Mesenchymal stem cell (in vitro differentiated cells and primary cell): ENCODE results near the gene STX4.

Experiments
- DNase-seq: peaks from one replicate; pipeline ENCODE4 v3.0.0-alpha.2; 2013
- H2AFZ ChIP-seq: one replicate; pipeline ENCODE4 v1.6.1; 2013; ENCODE audit warnings: low read depth, mild to moderate bottlenecking, control low read depth, inconsistent platforms, low read length, moderate library complexity
- H2AK5ac ChIP-seq: 2 replicates; pipeline ENCODE4 v1.6.1; 2013; ENCODE audit warnings: low read length, moderate library complexity, mild to moderate bottlenecking, inconsistent platforms; ENCODE audit not compliant: severe bottlenecking
- H2BK120ac ChIP-seq: one replicate; pipeline ENCODE4 v1.6.1; 2013; ENCODE audit warnings: low read depth, mild to moderate bottlenecking, inconsistent platforms, low read length, moderate library complexity
- H2BK12ac ChIP-seq, 2 experiments: one replicate each; pipeline ENCODE4 v1.6.1; 2013; ENCODE audit warnings: inconsistent platforms in 2 of 2, low read length in 2 of 2, mild to moderate bottlenecking in 2 of 2, moderate library complexity in 2 of 2, control low read depth in 1 of 2
- H2BK15ac ChIP-seq: one replicate; pipeline ENCODE4 v1.6.1; 2013; ENCODE audit warnings: mild to moderate bottlenecking, low read depth, inconsistent platforms; ENCODE audit not compliant: poor library complexity, severe bottlenecking
- H2BK5ac ChIP-seq: 2 replicates; pipeline ENCODE4 v1.6.1; 2013; ENCODE audit warnings: low read depth, mild to moderate bottlenecking, low read length, control low read depth, inconsistent platforms; ENCODE audit not compliant: poor library complexity, severe bottlenecking
- H3K14ac ChIP-seq, 2 experiments: one replicate each; pipeline ENCODE4 v1.6.1; 2013; ENCODE audit warnings: inconsistent platforms in 2 of 2, low read length in 2 of 2, control low read depth in 1 of 2, mild to moderate bottlenecking in 1 of 2, moderate library complexity in 1 of 2
- H3K18ac ChIP-seq, 2 experiments: one replicate each; pipeline ENCODE4 v1.6.1; 2013; ENCODE audit warnings: inconsistent platforms in 2 of 2, low read length in 2 of 2, control low read depth in 1 of 2, low read depth in 1 of 2, mild to moderate bottlenecking in 1 of 2
- H3K23ac ChIP-seq, 2 experiments: one replicate each; pipeline ENCODE4 v1.6.1; 2013; ENCODE audit warnings: inconsistent platforms in 2 of 2, low read length in 2 of 2, mild to moderate bottlenecking in 2 of 2, moderate library complexity in 2 of 2, control low read depth in 1 of 2
- H3K27ac ChIP-seq: 2 replicates; pipeline ENCODE4 v1.5.1; 2013; ENCODE audit warnings: mild to moderate bottlenecking, moderate library complexity, low read length, control low read depth, inconsistent platforms; ENCODE audit not compliant: poor library complexity, severe bottlenecking
- H3K27me3 ChIP-seq, 2 experiments: 2 replicates each; pipeline versions ENCODE4 v1.6.1 to v1.7.0; 2013; ENCODE audit warnings: low read length in 2 of 2, mild to moderate bottlenecking in 2 of 2, moderate library complexity in 2 of 2, control low read depth in 1 of 2, inconsistent platforms in 1 of 2; ENCODE audit not compliant: control insufficient read depth in 1 of 2, insufficient read depth in 1 of 2
- H3K36me3 ChIP-seq, 2 experiments: 2 replicates each; pipeline versions ENCODE4 v1.6.1 to v1.7.0; 2013; ENCODE audit warnings: low read length in 2 of 2, control low read depth in 1 of 2, inconsistent platforms in 1 of 2, low read depth in 1 of 2, mild to moderate bottlenecking in 1 of 2; ENCODE audit not compliant: insufficient read depth in 2 of 2, control insufficient read depth in 1 of 2
- H3K4ac ChIP-seq, 2 experiments: one replicate each; pipeline ENCODE4 v1.6.1; 2013; ENCODE audit warnings: inconsistent platforms in 2 of 2, low read length in 2 of 2, mild to moderate bottlenecking in 2 of 2, moderate library complexity in 2 of 2, control low read depth in 1 of 2, low read depth in 1 of 2
- H3K4me1 ChIP-seq: 2 replicates; pipeline ENCODE4 v1.6.1; 2013; ENCODE audit warnings: low read depth, low read length, control low read depth; ENCODE audit not compliant: control insufficient read depth, insufficient read depth
- H3K4me2 ChIP-seq: 2 replicates; pipeline ENCODE4 v1.6.1; 2013; ENCODE audit warnings: low read length, mild to moderate bottlenecking, inconsistent platforms; ENCODE audit not compliant: poor library complexity, severe bottlenecking
- H3K4me3 ChIP-seq, 2 experiments: 2 replicates each; pipeline versions ENCODE4 v1.5.1 to v1.7.0; 2013; ENCODE audit warnings: low read length in 2 of 2, mild to moderate bottlenecking in 2 of 2, control low read depth in 1 of 2, low read depth in 1 of 2; ENCODE audit not compliant: insufficient read depth in 1 of 2
- H3K79me1 ChIP-seq: replicated peaks from 2 replicates; pipeline ENCODE4 v1.6.1; 2013; ENCODE audit warnings: mild to moderate bottlenecking, control low read depth, low read length, inconsistent platforms; ENCODE audit not compliant: poor library complexity, severe bottlenecking
- H3K9ac ChIP-seq: 2 replicates; pipeline ENCODE4 v1.7.0; 2013; ENCODE audit warnings: mild to moderate bottlenecking, low read length, moderate library complexity
- H3K9me3 ChIP-seq: 2 replicates; pipeline ENCODE4 v1.7.0; 2013; ENCODE audit warnings: mild to moderate bottlenecking, low read length; ENCODE audit not compliant: control insufficient read depth
- H4K8ac ChIP-seq: one replicate; pipeline ENCODE4 v1.6.1; 2013; ENCODE audit warnings: inconsistent platforms, mild to moderate bottlenecking, low read length, moderate library complexity
- H4K91ac ChIP-seq: one replicate; pipeline ENCODE4 v1.6.1; 2013; ENCODE audit warnings: mild to moderate bottlenecking, low read length, inconsistent platforms
- WGBS: methylation state at CpG from one replicate; pipeline ENCODE4 v1.1.7; 2013; ENCODE audit warnings: mixed read lengths; 5-methylcytosine and 5-hydroxymethylcytosine counted together

The STX4 gene

GRCh38 chr16:30989469-30990047 lies 43.8 kb upstream of the STX4 start:
- no peak overlapping the region for H3K18ac ChIP-seq
- no peaks in the 10 kb centered on the region for H3K27me3 ChIP-seq
- H2AK5ac ChIP-seq: no peak overlapping the region
- H2BK5ac ChIP-seq: no peak overlapping the region
- no peak for DNase-seq
- peaks cover 27% of the 10 kb centered on the region for H3K4me1 ChIP-seq
- H3K9me3 ChIP-seq: no peaks in the 10 kb centered on the region
- H3K9ac ChIP-seq: no peak overlapping the region
- no peak overlapping the region for H3K23ac ChIP-seq
- no peak overlapping the region for H3K4me2 ChIP-seq
- no peak overlapping the region for H4K8ac ChIP-seq
- H3K27ac ChIP-seq: no peak overlapping the region
- no peak overlapping the region for H2AFZ ChIP-seq
- no peak overlapping the region for H3K4ac ChIP-seq
- H3K14ac ChIP-seq: no peak overlapping the region
- no peaks in the 10 kb centered on the region for H3K79me1 ChIP-seq
- no peak overlapping the region for H2BK12ac ChIP-seq
- H2BK15ac ChIP-seq: no peak overlapping the region
- no peak overlapping the region for H4K91ac ChIP-seq
- WGBS: 93% methylated on average over 20 of the region's 23 CpGs
- peaks cover 37 to 64% of the 10 kb centered on the region in 2 experiments for H3K36me3 ChIP-seq
- no peak overlapping the region for H3K4me3 ChIP-seq
- H2BK120ac ChIP-seq: no peak overlapping the region

GRCh38 chr16:30990105-30990504 lies 43.3 kb upstream of the STX4 start:
- Histone ChIP-seq H3K18ac (no peak overlapping the region), H3K27ac (no peak overlapping the region), H3K4ac (no peak overlapping the region), H2AFZ (no peak overlapping the region), H3K27me3 (no peaks in the 10 kb centered on the region), H3K36me3 (peaks cover 36 to 60% of the 10 kb centered on the region in 2 experiments), H3K4me3 (no peak overlapping the region), H3K14ac (no peak overlapping the region), H4K91ac (peak overlapping the region; percentile 47), H2BK5ac (no peak overlapping the region), H3K4me2 (no peak overlapping the region), H2AK5ac (no peak overlapping the region), H2BK15ac (peak overlapping the region; percentile 6), H3K79me1 (no peaks in the 10 kb centered on the region), H3K23ac (no peak overlapping the region), H4K8ac (no peak overlapping the region), H2BK12ac (no peak overlapping the region), H3K9me3 (no peaks in the 10 kb centered on the region), H3K4me1 (peaks cover 23% of the 10 kb centered on the region), H3K9ac (no peak overlapping the region), H2BK120ac (no peak overlapping the region)
- no peak for DNase-seq
- 90% methylated on average over 8 of the region's 12 CpGs for whole genome bisulfite sequencing

- Histone ChIP-seq H3K9ac (no peak overlapping the region), H3K79me1 (no peaks in the 10 kb centered on the region), H3K9me3 (no peaks in the 10 kb centered on the region), H3K27ac (no peak overlapping the region), H4K8ac (no peak overlapping the region), H3K4ac (peak overlapping the region in 1 of 2 experiments; percentile 21), H3K18ac (no peak overlapping the region), H2BK15ac (no peak overlapping the region), H3K27me3 (no peaks in the 10 kb centered on the region), H3K4me2 (no peak overlapping the region), H3K23ac (peak overlapping the region in 1 of 2 experiments; percentile 32), H3K4me3 (peak overlapping the region in 1 of 2 experiments; percentile 32), H3K36me3 (peaks cover 35 to 58% of the 10 kb centered on the region in 2 experiments), H2AK5ac (no peak overlapping the region), H2BK12ac (no peak overlapping the region), H2BK120ac (no peak overlapping the region), H2AFZ (no peak overlapping the region), H3K4me1 (peaks cover 14% of the 10 kb centered on the region), H2BK5ac (no peak overlapping the region), H4K91ac (no peak overlapping the region), H3K14ac (no peak overlapping the region)
- DNase-seq: no peak
- 81% methylated on average over 8 of the region's 8 CpGs for WGBS
These were observed 42.3 kb upstream of the STX4 start for GRCh38 chr16:30991052-30991451.

GRCh38 chr16:30992276-30992780 lies 41.0 kb upstream of the STX4 start:
- H3K18ac ChIP-seq: no peak overlapping the region
- H3K36me3 ChIP-seq: peaks cover 24 to 50% of the 10 kb centered on the region in 2 experiments
- no peak overlapping the region for H3K4ac ChIP-seq
- H3K9me3 ChIP-seq: no peaks in the 10 kb centered on the region
- no peak overlapping the region for H3K23ac ChIP-seq
- peak overlapping the region; percentile 13 for H4K8ac ChIP-seq
- no peak overlapping the region for H3K14ac ChIP-seq
- H2BK12ac ChIP-seq: no peak overlapping the region
- H4K91ac ChIP-seq: no peak overlapping the region
- H3K4me1 ChIP-seq: peaks cover 15% of the 10 kb centered on the region
- no peak overlapping the region for H2BK15ac ChIP-seq
- DNase-seq: no peak
- no peak overlapping the region for H2BK5ac ChIP-seq
- no peaks in the 10 kb centered on the region for H3K79me1 ChIP-seq
- no peaks in the 10 kb centered on the region for H3K27me3 ChIP-seq
- H3K9ac ChIP-seq: no peak overlapping the region
- H2AK5ac ChIP-seq: no peak overlapping the region
- H3K4me2 ChIP-seq: no peak overlapping the region
- WGBS: 95% methylated on average over 21 of the region's 21 CpGs
- H2AFZ ChIP-seq: no peak overlapping the region
- no peak overlapping the region for H3K27ac ChIP-seq
- H2BK120ac ChIP-seq: no peak overlapping the region
- H3K4me3 ChIP-seq: no peak overlapping the region
